GM21717 (cell line): ENCODE data around the gene MYCT1.
"Not testable (repeated sequence)": the region's sequence is repeated elsewhere in the genome, so short reads cannot be mapped to it uniquely, and the experiment has no call there.

Experiments
- ATAC-seq: cut with Tn5 transposase; IDR thresholded peaks from one replicate; pipeline ENCODE4 v1.9.1; 2021; ENCODE audit warnings: mild to moderate bottlenecking, moderate library complexity; ENCODE audit not compliant: unreplicated experiment

Gene MYCT1, protein sequence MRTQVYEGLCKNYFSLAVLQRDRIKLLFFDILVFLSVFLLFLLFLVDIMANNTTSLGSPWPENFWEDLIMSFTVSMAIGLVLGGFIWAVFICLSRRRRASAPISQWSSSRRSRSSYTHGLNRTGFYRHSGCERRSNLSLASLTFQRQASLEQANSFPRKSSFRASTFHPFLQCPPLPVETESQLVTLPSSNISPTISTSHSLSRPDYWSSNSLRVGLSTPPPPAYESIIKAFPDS

DNA sequence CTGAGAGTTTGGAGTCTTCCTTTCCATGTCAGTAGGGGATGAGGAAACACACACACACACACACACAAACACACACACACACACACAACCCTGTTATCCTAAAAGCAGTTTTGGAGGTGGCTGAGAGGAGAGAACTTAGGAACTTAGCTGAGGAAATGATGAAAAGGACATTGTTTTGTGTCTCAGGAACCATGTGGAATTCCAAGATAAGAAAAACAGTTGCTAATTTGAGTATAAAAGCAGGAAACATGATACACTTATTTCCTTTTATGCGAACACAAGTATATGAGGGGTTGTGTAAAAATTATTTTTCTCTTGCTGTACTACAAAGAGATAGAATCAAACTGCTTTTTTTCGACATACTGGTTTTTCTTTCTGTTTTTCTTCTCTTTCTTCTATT, at the start of gene MYCT1:
Gene MYCT1, plus strand, starts transcription at position 264 of the 400 bp plus-strand sequence. Its CDS starts 6 bp downstream, at position 270.
- ATAC-seq: no peak

DNA sequence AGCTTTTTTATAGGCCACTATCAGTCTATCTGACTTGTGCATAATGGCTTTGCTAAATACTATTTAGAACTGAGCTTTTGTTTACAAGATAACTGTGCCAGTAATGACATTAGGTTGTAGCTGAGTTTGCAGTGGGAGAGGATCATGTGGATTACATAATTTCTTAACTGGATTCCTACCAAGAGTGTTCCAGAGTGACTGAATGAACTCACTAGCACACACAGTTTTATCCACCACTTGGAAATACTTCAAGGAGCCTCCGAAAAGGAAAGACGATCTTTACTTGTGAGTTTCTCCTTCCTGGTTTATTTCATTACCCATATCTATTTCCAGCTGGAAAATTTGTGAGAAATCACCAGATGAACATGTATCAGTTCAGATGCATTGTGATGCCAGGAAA, 49.6 kb upstream of the MYCT1 start:
- no peak for ATAC-seq

DNA sequence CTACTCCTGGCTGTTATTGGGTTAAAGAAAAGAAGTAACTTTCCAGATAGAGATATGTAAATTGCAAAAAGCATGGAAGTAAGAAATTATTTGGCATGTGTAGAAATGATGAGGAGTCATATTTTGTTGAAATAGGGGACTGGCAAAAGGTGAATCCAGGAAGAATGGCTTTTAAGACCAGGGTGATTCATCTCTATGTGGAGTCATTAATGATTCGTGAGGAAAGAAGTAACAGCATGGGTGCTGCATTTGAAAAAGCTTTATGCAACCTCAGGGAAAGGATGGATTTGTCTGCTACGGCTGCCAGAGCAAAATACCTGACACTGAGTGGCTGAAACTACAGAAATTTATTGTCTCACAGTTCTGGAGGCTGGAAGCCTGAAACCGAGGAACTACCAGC, 45.7 kb upstream of the MYCT1 start:
- no peak for ATAC-seq

DNA sequence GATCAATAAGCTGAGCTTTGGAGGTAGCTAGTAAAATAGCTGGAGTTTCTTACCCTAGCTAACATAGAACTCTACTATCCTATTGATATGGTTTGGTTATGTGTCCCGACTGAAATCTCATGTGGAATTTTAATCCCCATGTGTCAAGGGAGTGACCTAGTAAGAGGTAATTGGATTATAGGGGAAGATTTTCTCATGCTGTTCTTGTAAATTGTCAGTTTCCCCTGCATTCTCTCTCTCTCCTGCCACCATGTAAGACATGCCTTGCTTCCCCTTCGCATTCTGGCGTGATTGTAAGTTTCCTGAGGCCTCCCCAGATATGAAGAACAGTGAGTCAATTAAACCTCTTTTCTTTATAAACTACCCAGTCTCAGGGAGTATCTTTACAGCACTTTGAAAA, 35.9 kb upstream of the MYCT1 start:
- no peak for ATAC-seq

DNA sequence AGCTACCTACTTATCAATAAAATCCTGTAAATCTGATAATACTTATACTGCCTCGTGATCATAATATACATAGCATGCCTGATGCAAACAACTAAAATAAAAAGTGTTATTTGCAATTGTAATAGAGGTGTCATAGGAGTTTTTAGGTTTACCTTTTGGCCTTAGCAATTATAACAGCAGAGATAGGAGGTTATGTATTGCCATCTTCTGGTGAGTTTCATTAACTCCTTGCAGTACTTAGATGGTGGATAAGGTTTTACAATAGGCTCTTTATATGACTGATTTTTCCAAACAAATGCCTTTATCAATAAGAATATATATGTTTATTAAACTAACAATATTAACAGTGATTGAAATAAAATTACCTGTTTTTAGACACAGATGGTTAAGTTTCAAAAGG, 27.8 kb upstream of the MYCT1 start:
- ATAC-seq: no peak

DNA sequence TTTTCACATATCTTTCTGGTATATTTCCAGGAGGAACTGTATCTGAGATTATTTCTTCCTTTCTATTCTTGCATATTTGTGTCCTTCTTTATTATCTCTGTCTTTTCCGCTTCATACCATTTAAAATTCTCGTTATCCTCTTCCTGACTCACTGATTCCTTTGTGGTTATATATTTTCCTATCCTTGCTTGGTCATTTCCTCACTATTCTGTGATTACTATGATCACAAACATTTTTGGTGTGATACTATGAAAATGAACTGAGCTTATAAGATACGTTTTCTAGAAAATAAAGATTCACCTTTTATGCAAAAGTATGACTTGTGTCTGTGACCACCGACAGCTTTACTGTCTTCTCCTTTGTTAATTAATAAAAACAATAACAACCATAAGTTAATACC, 26.5 kb upstream of the MYCT1 start:
- ATAC-seq: no peak

DNA sequence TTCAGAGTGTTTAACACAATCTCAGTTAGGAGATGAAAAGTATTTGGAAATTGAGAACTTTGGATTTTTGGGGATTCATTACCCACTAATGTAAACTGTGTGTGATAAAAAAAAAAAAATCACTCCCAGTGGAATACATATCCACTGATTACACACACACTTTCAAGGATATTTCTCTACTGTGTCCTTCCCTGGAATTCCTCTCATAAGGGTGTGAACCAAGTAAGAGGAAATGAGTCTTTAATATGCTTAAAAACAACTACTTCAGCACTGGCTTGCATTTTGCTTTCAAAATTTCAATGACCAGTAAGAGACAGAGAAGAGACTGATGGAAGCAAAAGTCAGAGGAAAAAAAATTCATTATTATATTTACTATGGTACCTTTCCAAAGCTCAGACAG, 24.5 kb upstream of the MYCT1 start:
- no peak for ATAC-seq

DNA sequence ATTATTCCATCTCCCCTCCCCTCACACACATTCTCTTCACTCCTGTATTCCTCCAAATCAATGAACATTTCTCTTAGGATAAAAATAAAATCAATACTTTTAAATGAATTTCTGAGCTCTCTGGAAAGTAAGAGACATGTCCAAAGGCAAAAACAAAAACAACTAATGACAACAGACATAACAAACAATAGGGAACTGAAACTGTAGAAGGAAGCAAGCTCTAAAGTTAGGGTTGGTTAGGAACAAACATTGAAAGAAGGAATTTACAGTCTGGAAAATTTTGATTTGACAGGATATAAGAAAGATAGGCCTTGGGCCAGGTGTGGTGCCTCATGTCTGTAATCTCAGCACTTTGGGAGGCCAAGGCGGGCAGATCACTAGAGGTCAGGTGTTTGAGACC, 17.5 kb upstream of the MYCT1 start:
- ATAC-seq: no peak

DNA sequence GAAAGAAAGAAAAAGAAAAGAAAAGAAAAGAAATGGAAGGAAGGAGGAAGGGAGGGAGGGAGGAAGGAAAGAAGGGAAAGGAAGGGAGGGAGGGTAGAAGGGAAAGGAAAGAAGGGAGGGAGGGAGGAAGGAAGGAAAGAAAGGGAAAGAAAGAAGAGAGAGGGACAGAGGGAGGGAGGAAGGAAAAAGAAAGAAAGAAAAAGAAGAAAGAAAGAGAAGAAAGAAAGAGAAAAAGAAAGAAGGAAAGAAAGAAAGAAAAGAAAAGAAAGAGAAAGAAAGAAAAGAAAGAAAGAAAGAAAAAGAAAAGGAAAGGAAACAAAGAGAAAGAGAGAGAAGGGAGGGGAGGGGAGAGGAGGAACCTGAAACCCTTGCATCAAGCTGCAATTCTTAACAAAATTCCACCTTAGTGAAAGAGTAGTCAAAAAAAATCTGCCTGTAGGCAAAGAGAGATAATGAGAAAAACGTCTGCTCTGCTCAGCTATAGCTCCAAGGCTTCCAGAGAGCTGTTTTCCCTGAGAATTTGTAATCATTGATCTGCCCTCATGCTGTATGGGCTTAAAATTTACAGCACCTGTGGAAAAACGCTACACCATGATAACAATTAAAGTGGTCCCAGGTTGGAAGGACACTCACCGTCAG, 16.7 kb upstream of the MYCT1 start:
- ATAC-seq: no peak

DNA sequence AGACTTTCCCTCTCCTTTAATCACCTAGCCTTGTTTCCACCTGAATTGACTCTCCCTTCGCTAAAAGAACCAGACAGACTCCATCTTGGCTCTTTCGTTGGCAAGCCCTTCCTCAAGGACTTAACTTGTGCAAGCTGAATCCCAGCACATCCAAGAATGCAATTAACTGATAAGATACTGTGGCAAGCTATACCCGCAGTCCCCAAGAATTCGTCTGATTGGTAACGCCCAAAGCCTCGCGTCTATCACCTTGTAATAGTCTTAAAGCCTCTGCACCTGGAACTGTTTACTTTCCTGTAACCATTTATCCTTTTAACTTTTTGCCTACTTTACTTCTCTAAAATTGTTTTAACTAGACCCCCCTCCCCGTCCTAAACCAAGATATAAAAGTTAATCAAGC, 15.6 kb upstream of the MYCT1 start:
- ATAC-seq: no peak

DNA sequence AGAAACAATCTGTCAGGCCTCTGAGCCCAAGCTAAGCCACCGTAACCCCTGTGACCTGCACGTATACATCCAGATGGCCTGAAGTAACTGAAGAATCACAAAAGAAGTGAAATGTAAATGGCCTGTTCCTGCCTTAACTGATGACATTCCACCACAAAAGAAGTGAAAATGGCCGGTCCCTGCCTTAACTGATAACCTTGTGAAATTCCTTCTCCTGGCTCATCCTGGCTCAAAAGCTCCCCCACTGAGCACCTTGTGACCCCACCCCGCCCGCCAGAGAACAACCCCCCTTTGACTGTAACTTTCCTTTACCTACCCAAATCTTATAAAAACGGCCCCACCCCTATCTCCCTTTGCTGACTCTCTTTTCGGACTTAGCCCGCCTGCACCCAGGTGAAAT, 14.8 kb upstream of the MYCT1 start:
- ATAC-seq: not testable (repeated sequence)

DNA sequence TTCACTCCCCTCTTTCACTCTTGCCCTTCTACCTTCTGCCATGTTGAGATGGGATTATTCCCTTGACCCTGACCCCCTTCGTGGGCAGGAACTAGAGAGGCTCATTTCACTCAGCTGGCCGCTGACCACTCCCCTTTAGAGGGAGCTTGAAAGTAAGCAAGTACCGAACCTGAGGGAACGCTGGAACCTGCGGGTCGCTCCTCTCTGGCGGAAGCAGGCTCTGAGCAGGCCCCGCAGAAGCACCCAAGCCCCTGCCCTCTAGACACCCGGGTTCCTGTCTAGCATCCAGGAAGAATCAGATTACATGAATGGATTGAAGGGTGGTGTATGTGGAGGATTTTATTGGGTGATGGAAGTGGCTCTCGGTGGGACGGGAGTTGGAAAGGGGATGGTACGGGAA, 11.9 kb upstream of the MYCT1 start:
- ATAC-seq: no peak

DNA sequence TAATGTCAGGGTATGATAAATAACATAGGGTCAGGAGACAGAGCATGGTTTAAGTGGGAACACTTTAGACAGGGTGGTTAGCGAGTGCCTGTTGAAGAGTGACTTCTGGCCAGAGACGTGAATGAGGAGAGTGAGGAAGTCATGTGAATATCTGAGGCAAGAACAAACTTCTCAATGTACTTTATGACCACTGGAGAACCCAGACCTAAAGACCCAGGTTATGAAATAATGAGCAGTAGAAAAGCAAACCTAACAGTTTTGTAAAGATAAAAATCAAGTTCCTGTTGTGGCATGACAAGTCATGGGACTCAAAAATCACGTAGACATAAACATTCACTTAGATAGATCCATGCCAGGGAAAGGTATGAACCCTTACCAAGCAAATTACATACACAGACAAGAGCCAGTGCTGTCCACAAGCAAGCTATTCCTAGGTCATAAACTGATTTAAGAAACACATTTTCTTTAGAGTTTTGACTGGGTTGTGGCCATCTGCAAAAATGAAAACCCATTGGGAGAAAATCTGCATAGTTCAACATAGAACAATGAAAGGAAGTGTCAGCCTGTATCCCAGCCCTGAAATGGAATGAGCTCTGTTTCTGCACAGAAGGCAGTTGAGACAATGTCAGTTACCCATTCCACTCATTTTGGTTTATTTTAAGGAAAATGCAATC, 2.2 kb upstream of the MYCT1 start:
- ATAC-seq: no peak

DNA sequence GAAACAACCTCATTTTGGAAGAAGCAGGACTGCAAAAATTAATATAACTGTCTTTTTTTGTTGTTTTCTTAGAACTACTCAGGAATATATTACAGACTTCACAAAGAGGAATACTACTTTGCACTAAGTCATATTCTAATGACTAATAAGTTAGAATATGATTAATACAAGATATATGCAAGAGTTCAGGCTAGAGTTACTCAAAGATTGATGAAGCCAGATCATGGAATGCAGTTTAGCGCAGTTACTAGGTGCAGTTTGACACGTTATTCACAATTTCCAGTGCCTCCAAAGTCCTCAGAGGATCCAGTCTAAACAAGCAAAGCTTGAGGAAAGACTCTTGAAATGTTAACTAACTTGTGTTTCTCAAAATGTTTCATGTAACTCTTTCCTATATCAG, 1.2 kb upstream of the MYCT1 start:
- ATAC-seq: no peak

DNA sequence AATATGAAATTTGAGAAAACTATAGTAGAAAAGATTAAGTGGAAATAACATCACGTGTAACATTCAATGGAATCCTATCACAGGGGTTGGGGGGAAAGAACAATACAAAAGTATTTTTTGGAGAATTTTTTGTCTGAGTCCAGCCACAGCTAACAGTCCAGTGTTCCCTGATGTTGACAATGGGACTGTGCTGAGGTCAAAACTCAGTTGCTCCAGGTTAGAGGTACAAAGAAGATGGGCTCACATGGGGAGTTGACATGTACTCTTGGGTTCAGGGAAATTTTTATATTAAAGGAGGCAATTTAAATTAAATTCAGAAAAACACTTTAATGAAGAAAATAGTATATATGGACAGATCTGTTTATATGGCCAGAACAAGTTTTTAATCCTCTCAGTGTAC, 995 bp downstream of the MYCT1 start:
- ATAC-seq: no peak

DNA sequence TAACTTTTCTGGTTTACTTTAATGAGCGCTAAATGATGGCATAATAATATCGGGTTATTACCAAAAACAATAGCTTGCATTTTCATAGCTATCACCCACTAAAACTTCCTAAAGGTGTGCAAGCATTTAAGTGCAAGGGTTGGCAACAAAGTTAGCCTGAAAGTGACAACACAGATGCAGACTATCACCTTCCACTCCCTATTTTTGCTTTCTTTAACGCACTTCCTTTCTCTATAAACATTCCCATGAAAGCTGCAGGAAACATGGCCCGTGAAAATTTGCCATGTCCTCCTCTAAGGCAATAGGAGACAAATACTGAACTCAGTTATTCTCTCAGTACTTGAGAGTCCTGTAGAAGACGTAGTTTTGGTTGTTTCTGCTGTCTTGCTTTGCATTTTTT, 2.7 kb downstream of the MYCT1 start:
- ATAC-seq: no peak

DNA sequence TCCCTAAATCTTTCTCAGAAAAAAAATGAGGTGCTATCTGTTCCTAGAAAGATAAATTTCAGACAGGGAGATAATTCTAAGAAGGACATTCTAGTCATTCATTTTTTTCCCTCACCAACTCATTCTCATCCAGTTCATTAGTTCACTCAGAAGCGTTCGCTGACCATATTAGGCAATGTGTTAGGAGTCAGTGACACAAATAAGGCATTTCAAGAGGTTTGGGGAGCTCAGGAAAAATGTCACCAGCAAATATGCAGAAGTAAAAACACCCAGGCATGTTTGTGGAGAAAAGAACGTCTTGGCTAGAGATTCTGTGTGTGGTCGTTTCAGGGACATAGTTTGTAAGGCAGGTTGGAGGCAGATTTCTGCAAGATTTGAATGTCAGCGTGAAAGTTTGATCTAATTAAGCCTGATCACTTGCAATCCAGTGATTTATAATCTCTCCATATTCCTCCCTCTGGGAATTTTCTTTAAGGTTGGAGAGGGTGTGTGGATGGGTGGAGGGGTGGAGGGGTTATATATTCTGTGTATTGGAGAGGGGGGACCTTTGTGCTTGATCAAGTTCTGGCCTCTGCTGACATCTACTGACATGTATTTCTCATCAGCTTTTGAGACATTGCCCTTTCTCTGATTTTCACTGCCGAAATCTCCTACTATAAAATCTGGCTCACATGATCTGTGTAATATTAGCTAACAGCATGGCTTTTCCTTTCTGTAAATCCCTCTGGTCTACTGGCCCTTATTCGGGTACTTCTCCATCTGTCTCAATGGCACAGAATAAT, 3.6 kb downstream of the MYCT1 start:
- no peak for ATAC-seq

DNA sequence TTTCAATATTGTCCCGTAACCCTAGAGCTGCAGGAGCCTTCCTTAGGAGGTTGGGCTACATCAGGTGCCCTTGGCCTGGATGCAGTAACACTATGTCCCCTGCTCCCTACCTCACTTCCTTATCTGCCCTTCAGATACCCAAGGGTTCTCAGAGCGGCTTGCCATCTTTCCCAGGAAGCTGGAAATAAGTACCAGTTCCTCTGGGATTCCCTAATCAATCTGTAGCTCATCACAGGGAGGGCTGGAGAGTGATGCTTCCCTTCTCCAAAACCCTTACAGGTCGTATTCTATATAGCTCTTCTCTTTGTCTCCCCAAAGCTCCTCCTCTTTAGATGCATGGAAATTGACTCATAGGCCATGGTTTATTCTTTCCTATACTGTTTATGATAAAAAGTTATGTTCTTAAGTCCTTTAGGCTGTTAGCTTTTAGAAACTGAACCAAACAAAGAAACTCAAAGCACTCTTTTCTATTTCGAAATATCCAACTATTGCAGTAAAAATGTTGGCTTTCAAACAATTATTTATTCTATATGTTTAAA, 4.2 kb downstream of the MYCT1 start:
- ATAC-seq: no peak

DNA sequence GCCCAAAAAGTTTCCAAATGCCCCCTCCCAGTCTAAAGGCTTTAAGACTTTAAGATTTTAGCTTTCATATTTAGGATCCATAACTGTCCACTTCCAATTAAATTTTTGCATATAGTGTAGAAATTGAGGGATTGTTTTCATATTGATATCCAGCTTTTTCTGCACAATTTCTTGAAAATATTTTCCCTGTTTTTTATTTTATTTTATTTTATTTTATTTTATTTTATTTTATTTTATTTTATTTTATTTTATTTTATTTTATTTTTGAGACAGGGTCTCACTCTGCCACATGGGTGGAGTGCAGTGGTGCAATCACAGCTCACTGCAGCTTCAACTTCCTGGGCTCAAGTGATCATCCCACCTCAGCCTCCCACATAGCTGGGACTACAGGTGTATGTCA, 6.1 kb downstream of the MYCT1 start:
- not testable (repeated sequence) for ATAC-seq

DNA sequence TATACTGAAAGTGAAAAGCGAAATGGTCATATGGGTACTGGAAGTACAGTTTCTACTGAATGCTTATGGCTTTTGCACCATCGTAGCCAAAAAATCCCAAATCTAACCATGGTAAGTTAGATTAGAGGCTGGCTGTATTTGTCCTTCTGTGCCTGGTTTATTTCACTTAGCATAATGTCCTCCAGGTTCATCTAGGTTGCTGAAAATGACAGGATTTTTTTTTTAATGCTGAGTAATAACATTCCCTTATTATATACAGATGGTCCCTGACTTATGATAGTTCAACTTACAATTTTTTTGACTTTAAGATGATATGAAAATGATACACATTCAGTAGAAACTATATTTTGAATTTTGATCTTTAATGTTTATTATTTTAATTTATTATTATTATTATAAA, 7.6 kb downstream of the MYCT1 start:
- ATAC-seq: no peak

DNA sequence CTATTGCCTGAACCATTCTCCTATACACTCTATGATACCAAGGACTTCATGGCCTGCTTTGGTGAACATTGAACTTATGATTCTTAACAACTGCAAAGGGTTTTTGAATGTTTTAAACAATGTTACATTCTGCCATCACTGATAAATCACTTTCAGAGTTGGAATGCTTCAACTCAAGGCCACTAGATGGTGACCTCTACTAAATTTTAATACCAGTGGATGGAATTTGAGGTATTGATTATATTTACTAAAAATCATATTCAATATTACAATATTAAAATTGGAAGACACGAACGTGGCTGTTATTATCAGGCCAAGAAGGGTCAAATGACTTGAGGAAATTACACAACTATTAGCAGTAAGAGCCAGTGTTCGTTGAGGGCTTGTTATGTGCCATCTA, 18.6 kb downstream of the MYCT1 start:
- ATAC-seq: no peak
